RPMI8226 (cell line): ENCODE measurements around the gene PPIL1.

Experiments
- DNase-seq: peaks from one replicate; pipeline ENCODE4 v3.0.0-alpha.2; 2015

The PPIL1 gene

DNA sequence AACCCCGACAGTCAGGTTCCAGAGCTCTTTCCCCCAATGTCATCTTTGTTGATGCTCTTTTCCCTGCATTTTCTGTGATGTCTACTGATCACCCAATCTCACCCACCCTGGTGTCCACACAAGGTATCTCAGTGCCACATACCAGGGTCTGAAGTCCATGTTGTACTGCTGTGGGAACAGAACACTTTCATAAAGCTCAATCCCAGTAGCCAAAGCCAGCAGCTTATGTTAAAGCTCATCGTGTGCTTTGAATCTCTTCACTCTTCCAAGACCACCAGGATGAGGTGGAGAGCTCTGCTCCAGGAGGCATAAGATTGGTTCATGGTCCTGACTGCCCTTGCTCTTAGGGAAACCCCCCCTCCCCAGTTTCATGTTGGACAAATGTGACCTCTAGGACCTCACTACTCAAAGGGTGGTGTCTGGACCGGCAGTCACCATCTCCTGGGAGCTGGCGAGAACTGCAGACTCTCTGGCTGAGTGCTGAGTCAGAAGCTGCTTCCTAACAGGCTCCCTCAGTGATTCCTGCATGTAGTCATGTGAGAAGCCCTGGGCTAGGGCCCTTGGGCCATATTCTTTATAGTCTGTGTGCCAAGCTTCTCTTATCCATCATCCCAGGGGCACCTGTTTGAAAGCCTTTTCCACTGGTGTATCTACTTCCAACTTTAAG, 22.0 kb downstream of the PPIL1 start:
- no peak for DNase-seq

GRCh38 chr6:36851626-36852025, 23.0 kb downstream of the PPIL1 start:
- DNase-seq = no peak

GRCh38 chr6:36851149-36851614, 23.4 kb downstream of the PPIL1 start:
- DNase-seq = peak; percentile 69

DNA sequence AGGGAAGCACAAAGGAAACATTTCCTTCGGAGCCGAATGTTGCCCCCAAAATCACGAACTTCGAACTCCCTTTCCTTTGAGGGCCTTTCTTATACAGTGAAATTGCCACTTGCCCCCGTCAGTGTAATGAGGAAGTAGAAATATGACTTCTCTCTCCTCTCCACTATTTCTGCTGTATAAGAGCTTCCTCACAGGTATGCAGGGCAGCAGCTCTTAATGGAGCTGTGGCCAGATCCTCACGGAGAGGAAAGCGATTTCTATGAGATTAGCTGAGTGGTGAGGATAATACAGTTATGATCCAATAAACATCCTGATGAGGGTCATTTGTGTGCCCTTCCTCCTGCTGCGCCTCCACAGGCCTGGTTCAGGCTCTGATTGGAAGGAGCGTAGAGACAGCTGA, 24.6 kb downstream of the PPIL1 start:
- no peak for DNase-seq

GRCh38 chr6:36848658-36849441, 25.8 kb downstream of the PPIL1 start:
- no peak for DNase-seq

GRCh38 chr6:36847991-36848390, 26.6 kb downstream of the PPIL1 start:
- no peak for DNase-seq

DNA sequence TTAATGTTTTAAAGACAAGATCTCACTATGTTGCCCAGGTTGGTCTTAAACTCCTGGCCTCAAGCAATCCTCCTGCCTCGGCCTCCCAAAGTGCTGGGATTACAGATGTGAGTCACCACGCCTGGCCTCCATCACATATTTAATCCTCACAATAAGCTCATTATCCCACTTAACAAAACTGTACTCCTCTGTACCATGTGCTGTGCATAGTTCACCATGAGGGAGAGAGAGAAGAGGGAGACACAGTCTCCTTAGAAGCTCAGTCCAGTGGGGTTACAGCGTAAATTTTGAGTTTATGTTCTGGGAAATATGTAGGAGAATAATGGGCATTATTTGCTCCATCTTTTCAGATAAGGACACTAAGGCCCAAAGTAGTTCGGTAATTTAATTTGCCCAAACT, 27.5 kb downstream of the PPIL1 start:
- DNase-seq = no peak

- DNase-seq = no peak
Observed at GRCh38 chr6:36845233-36845632, 29.4 kb downstream of the PPIL1 start.

- peak; percentile 27 for DNase-seq
Observed at GRCh38 chr6:36844232-36845170, 30.1 kb downstream of the PPIL1 start.

DNA sequence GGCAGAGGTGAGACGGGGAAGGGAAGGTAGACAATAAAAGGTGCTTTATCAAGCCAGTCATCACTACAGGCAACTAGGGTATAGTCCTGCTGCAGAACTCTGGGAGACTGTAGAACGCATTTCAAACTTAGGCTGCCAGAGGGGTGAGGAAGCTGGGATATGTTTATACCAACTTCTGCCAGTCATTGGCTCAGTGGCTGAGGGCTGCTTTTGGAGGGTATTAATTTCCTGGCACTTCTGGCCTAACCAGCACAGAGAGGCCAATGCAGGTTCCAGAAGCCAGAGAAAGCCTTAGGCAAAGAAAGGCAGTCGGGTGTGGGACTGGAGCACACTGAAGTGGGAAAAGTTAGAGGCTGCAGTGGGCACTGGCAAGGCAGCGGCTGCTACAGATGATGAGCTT, 31.4 kb downstream of the PPIL1 start:
- no peak for DNase-seq

GRCh38 chr6:36841756-36842155, 32.8 kb downstream of the PPIL1 start:
- no peak for DNase-seq

DNA sequence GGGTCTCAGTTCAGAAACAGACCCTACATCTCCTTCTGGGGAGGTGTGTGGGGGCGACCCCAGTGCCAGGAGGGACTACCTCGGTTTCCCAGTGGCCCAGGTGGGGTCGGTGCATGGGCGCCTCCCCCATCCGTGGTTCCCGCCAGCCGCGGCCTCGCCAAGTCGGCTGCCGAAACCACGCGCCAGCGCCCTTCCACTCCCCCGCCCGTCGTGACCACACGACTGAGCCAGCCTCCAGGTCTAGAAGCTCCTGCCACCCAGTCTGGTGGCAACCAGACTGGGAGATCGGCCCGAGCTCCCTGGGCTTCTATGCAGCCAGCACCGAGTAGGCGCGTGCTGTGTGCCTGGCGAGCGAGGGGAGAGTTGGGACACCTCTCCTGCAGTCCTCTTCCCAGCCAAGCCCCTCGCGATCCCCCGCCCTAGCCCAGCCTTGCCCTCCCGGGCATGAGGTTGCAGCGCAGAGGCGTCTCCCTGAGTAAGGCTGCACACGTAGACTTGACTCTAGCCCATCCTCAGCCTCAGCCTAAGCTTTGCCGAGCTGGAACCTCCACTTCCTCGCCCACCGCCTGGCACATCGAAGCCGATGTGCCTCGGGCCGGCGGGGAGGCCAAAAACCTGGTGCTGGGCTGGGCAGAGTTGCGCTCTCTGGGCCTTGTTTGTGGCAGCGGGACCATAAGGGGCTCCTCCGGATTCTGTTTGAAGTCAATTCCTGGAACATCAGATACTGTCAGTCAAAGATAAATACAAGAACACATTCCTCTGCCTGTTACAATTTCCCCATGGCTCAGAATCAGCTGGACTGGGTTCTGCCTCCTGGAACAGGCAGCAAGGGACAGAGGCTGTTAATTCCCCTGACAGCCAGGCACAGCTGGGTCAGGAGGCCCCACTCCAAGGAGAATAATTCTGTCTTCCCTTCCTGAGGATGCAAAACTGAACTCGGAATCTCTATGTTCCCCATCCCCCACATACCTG, 33.9 kb downstream of the PPIL1 start:
- no peak for DNase-seq

DNA sequence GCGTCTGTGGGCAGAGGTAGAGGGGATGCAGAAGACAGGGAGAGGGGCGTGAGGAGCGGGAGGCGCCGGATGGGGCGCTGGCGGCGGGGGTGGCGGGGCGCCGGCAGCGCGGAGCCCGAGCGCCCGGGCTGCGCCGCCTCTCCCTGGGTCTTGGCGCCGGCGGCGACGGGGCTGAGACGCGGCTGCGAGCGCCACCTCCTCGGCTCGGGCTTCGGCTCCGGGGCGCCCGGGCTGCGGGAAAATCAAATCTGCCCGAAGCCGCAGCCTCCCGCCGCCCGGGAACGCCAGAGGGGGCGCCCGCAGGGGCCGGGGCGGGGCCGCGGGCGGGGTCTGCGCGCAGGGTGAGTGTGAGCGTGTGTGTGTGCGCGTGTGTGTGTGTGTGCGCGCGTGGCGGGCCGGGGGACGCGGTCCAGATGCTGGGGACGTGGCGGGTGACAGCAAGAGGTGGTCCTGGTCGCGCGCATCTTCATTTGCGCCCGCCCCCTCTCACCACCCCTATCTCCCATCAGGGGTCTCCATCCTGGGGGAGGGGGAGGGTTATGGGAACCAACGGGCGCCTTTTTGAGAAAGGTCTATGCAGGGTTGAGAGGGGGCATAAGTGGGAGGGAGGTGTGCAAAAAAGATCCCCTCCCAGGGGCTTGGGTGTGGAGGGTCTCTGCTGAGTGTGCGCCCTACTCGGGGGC, 34.7 kb downstream of the PPIL1 start:
- peak; percentile 61 for DNase-seq

DNA sequence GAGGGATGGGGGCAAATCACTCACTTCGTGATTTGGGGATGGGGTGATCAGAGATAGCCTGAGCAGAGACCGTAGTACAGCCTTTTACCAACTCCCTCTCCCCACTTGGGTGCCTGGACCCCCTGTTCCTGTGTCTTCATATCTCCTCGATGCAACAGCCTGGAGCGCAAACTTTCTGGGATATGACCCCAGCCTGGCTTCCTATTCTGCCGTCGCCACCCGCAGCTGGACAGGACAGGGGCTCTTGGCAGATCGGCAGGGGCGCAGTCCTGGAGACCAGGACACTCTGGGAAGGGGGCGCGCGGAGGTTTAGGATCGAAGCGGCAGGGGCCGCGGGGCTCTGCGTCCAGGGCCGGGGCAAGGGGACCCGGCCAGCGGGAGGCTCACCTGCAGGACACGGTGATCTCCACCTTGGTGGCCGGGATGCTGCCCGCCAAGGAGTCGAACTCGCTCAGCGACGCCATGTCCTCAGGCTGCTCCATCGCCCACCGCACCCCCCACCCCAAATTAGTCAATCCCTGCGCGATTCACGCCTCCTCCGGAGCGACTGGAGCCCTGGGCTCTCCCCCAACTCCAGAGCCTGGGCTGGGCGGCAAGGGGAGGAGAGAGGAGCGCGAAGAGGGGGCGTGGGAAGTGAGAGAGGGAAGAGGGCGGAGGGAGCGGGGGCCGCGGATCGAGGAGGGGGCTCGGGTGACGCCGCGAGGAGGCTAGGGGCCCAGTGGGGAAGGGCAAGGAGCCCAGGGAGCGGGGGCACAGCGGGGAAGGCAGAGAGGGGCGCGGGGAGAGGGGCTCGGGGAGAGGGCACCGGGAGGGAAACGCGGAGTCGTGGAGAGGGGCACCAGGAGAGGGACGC, 35.5 kb downstream of the PPIL1 start, which contains the start of gene CPNE5:
Gene CPNE5 (minus strand): TSS at position 549 of the 853 bp plus-strand sequence. CDS start 67 bp downstream, at position 482.
- DNase-seq = no peak

GRCh38 chr6:36837686-36838085, 36.9 kb downstream of the PPIL1 start:
- DNase-seq = no peak

- no peak for DNase-seq
Observed at GRCh38 chr6:36837022-36837339, 37.6 kb downstream of the PPIL1 start.

- DNase-seq = peak; percentile 81
Observed at GRCh38 chr6:36836111-36837021, 38.2 kb downstream of the PPIL1 start.

DNA sequence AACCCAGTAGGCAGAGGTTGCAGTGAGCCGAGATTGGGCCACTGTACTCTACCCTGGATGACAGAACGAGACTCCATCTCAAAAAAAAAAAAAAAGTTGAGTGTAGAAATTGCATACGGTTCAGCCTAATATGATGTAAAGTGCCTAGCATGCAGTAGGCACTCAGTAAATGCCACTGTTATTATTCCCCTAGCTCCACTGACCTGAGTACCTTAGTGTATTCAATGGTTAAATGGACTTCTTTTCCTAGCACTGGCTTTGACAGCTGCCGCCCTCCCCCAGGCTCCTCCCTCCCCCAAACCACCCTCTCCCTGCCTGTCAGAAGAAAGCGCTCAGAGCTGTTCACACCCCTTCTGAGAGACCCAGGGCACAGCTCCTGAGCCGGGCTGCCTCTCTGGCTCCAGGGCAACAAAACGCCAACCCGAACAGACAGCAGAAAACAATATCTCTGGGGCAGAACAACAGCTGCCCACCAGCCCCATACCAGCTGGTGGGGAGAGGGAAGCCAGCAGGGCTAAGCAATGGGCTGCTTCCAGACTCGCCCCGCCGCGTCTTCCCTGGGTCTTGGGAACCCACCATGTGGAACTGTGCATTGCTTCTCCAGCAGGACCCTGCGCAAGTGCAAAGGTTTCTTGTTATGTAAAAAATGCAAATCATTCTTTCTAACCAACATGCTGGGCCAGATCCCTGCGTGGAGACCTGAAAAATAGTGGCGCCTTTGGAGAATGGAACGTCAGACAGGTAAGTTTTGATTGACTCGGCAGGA, 39.8 kb downstream of the PPIL1 start:
- no peak for DNase-seq
